PC-9 (cell line): ENCODE results near the gene ARHGAP10.

Source experiments
- EZH2 ChIP-seq: fragments of 200-600 bp; sonication (generic); IDR thresholded peaks from 2 replicates; pipeline ENCODE4 v1.8.0; 2017; ENCODE audit warnings: antibody characterized with exemption, low read depth
- TF ChIP-seq, protein P1 (sequence below): fragments of 200-600 bp; sonication (generic); conservative IDR thresholded peaks from 2 replicates; pipeline ENCODE4 v1.6.1; 2017; ENCODE audit warnings: mixed run types, antibody characterized with exemption, mild to moderate bottlenecking, moderate library complexity

DNA sequence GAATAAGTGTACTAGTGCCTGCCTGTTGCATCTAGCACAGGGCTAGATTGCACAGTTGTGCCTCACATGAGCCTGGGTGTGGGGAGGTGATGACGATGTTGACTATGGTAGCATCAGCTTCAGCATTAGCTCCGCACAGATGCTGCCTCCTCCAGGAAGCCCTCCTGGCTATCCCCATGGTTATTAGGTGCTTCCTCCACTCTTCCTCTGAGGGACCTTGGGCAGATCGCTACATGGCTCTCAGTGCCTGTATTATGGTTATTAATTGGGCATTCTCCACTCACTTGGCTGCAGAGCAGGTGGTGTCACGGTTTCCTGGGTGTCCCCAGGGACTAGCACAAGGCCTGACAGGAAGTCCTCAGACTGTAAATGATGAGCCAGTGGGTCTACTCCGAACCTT is 325.6 kb downstream of the ARHGAP10 start:
- TF ChIP-seq, protein P1, sequence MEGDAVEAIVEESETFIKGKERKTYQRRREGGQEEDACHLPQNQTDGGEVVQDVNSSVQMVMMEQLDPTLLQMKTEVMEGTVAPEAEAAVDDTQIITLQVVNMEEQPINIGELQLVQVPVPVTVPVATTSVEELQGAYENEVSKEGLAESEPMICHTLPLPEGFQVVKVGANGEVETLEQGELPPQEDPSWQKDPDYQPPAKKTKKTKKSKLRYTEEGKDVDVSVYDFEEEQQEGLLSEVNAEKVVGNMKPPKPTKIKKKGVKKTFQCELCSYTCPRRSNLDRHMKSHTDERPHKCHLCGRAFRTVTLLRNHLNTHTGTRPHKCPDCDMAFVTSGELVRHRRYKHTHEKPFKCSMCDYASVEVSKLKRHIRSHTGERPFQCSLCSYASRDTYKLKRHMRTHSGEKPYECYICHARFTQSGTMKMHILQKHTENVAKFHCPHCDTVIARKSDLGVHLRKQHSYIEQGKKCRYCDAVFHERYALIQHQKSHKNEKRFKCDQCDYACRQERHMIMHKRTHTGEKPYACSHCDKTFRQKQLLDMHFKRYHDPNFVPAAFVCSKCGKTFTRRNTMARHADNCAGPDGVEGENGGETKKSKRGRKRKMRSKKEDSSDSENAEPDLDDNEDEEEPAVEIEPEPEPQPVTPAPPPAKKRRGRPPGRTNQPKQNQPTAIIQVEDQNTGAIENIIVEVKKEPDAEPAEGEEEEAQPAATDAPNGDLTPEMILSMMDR: no peak
- no peak for TF ChIP-seq EZH2
